NB4 (cell line): ENCODE measurements around the gene SMYD3.

Source experiments
- CTCF ChIP-seq: IDR thresholded peaks from one replicate; pipeline ENCODE4 v1.5.1; 2012; ENCODE audit warnings: low read depth, low read length
- POLR2A ChIP-seq: IDR thresholded peaks from 2 replicates; pipeline ENCODE4 v1.6.1; 2011; ENCODE audit warnings: mild to moderate bottlenecking; ENCODE audit not compliant: insufficient read length; ENCODE audit errors: extremely low read depth

GRCh38 chr1:245999697-246000637 lies 507.1 kb downstream of the SMYD3 start:
- TF ChIP-seq CTCF (no peak), POLR2A (no peak)
